NOMO-1 (cell line): ENCODE results near the gene CST7.
"Not testable (repeated sequence)": the region's sequence is repeated elsewhere in the genome, so short reads cannot be mapped to it uniquely, and the experiment has no call there.

Experiments used
- DNase-seq, 2 experiments: peaks; one replicate each; lab custom pipeline; 2025; ENCODE audit not compliant: unreplicated experiment in 2 of 2; lab: John Stamatoyannopoulos, UW

The CST7 gene

DNA sequence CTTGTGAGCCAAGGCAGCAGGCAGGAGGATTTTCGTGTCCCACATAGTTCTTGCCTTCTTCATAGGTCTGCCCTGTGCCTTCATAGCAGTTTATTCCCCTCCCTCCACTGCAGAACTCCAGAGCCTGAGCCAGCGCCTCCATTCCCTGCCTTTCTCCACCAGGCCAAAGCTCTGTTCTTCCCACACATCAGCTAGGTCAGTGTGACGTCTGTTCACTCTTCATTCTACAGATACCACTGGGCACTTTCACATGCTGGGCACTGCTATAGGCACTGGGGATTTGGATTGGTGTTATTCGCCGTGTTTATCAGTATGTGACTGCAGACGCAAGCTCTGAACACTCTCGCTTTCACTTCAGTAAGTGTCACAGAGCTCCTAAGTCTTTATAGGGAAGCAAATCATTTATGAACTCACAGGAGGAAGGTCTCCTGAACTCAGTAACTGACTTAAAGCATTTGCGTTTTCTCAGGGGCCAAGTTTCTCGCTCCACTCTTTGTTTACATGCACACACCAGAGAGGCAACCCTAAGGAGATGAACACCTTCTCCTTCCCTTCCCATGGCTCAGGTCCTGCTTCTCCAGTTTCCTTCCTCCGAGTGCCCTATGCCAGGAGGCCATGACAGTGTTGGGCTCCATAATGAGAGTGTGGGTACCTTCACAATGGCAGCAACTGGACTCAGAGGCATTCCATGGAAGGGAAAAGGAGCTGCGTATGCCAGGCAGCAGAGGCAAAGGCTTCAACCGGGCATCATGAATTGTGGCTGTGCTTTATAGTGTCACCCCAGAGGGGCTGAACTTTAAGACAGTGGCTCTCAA is 49.8 kb downstream of the CST7 start:
- DNase-seq = peak in 1 of 2 experiments; percentile 41

DNA sequence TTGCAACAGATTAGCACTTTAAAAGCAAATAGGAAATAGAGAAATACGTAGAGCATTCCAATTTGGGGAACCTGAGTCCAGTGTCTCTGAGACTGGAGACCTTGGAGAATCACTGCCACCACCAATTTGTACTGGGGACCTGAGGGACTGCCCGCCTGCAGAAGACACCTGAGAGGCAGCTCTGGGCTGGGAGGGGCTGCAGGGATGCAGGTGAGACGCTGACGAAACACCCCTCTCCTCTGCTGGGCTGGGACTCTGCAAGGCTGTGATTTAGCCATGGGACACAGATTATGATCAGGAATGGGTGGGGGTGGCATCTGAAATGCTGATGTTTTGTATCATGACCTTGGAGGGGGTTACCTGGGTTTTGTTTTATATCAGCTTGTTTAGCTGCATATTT is 50.5 kb downstream of the CST7 start:
- DNase-seq = no peak

GRCh38 chr20:25000268-25000801 is 51.3 kb downstream of the CST7 start:
- no peak for DNase-seq

GRCh38 chr20:25001323-25001722 is 52.3 kb downstream of the CST7 start:
- not testable (repeated sequence) for DNase-seq

GRCh38 chr20:25003002-25003401 is 53.9 kb downstream of the CST7 start:
- DNase-seq = no peak

- DNase-seq = no peak
These were observed 56.2 kb downstream of the CST7 start for GRCh38 chr20:25005220-25005619.

- no peak for DNase-seq
These were observed 56.6 kb downstream of the CST7 start for GRCh38 chr20:25005661-25006060.

GRCh38 chr20:25006431-25007167 is 57.5 kb downstream of the CST7 start:
- DNase-seq = no peak

DNA sequence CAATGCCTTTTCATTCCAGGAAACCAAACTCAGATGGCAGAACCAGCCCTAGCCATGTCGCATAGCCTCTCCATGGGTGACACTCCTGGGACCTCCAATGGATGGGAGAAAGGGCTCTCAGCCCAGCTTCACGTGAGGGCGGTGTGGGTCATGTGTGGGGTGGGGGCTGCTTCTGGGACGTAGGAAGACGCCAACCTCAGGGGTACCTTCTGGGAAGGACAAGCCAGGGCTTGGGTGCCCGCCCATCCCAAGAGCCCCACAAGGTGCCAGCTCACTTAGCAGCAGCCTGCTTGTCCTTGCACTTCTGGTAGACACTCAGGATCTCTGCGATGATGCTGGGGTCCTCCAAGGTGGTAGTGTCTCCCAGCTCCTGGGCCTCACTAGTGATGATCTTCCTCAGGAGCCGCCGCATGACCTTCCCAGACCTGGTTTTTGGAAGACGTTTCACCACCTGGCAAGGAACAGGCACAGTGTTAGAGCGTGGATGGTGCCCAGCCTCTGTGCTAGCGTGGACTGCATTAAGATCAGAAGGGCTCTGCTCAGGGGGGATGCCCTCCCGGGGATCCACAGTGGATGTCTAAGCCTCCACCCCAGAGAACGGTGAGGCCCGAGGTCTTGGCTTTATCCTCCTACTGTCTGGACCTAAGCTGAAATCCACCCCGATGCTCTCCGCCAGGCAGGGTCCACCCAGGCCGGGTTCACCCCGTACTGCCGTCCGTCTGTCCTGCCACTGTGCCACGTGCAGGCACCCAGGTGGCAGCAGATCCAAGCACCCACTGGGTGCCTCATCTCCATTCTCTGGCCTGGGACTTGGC is 58.6 kb downstream of the CST7 start:
- DNase-seq = no peak

DNA sequence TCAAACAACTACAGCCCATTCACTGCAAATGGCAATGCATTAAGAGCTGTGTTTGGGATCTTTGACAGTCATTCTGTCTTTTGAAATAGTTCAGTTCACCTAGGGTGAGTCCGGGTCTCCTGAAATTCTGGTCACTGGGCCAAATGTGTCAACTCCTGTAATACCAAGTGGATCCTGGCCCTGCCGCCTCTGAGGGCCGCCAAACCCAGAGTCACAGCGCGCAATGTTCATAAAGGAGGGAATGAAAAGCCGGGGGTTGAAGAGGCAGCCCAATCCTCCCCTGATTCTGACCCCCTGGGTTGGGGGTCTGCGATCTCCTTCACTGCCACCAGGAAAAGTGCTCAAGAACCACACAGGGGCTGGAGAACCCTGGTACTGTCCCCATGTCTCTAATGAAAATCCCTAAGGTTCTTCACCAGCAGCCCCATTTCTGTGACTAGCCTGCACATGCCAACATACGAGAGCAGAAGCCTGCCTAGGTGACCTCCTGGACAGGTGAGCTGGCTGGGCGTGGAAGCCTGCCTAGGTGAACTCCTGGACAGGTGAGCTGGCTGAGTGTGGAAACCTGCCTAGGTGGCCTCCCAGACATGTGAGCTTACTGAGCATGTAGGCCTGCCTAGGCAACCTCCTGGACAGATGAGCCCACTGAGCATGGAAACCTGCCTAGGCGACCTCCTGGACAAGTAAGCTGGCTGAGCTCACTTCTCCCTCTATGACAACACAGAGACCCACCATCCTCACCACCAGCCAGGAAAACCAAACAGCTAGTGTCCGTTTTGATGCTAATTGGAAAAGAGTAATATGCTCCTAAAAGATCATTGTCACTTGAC is 59.5 kb downstream of the CST7 start:
- DNase-seq = no peak
